Mesenchymal stem cell (in vitro differentiated cells and primary cell): ENCODE measurements around the gene GPR141.

ENCODE experiments used
- DNase-seq: peaks from one replicate; pipeline ENCODE4 v3.0.0-alpha.2; 2013
- H2AFZ ChIP-seq: one replicate; pipeline ENCODE4 v1.6.1; 2013; ENCODE audit warnings: low read depth, mild to moderate bottlenecking, control low read depth, inconsistent platforms, low read length, moderate library complexity
- H2AK5ac ChIP-seq: 2 replicates; pipeline ENCODE4 v1.6.1; 2013; ENCODE audit warnings: low read length, moderate library complexity, mild to moderate bottlenecking, inconsistent platforms; ENCODE audit not compliant: severe bottlenecking
- H2BK120ac ChIP-seq: one replicate; pipeline ENCODE4 v1.6.1; 2013; ENCODE audit warnings: low read depth, mild to moderate bottlenecking, inconsistent platforms, low read length, moderate library complexity
- H2BK12ac ChIP-seq, 2 experiments: one replicate each; pipeline ENCODE4 v1.6.1; 2013; ENCODE audit warnings: inconsistent platforms in 2 of 2, low read length in 2 of 2, mild to moderate bottlenecking in 2 of 2, moderate library complexity in 2 of 2, control low read depth in 1 of 2
- H2BK15ac ChIP-seq: one replicate; pipeline ENCODE4 v1.6.1; 2013; ENCODE audit warnings: mild to moderate bottlenecking, low read depth, inconsistent platforms; ENCODE audit not compliant: poor library complexity, severe bottlenecking
- H2BK5ac ChIP-seq: 2 replicates; pipeline ENCODE4 v1.6.1; 2013; ENCODE audit warnings: low read depth, mild to moderate bottlenecking, low read length, control low read depth, inconsistent platforms; ENCODE audit not compliant: poor library complexity, severe bottlenecking
- H3K14ac ChIP-seq, 2 experiments: one replicate each; pipeline ENCODE4 v1.6.1; 2013; ENCODE audit warnings: inconsistent platforms in 2 of 2, low read length in 2 of 2, control low read depth in 1 of 2, mild to moderate bottlenecking in 1 of 2, moderate library complexity in 1 of 2
- H3K18ac ChIP-seq, 2 experiments: one replicate each; pipeline ENCODE4 v1.6.1; 2013; ENCODE audit warnings: inconsistent platforms in 2 of 2, low read length in 2 of 2, control low read depth in 1 of 2, low read depth in 1 of 2, mild to moderate bottlenecking in 1 of 2
- H3K23ac ChIP-seq, 2 experiments: one replicate each; pipeline ENCODE4 v1.6.1; 2013; ENCODE audit warnings: inconsistent platforms in 2 of 2, low read length in 2 of 2, mild to moderate bottlenecking in 2 of 2, moderate library complexity in 2 of 2, control low read depth in 1 of 2
- H3K27ac ChIP-seq: 2 replicates; pipeline ENCODE4 v1.5.1; 2013; ENCODE audit warnings: mild to moderate bottlenecking, moderate library complexity, low read length, control low read depth, inconsistent platforms; ENCODE audit not compliant: poor library complexity, severe bottlenecking
- H3K27me3 ChIP-seq, 2 experiments: 2 replicates each; pipeline versions ENCODE4 v1.6.1 to v1.7.0; 2013; ENCODE audit warnings: low read length in 2 of 2, mild to moderate bottlenecking in 2 of 2, moderate library complexity in 2 of 2, control low read depth in 1 of 2, inconsistent platforms in 1 of 2; ENCODE audit not compliant: control insufficient read depth in 1 of 2, insufficient read depth in 1 of 2
- H3K36me3 ChIP-seq, 2 experiments: 2 replicates each; pipeline versions ENCODE4 v1.6.1 to v1.7.0; 2013; ENCODE audit warnings: low read length in 2 of 2, control low read depth in 1 of 2, inconsistent platforms in 1 of 2, low read depth in 1 of 2, mild to moderate bottlenecking in 1 of 2; ENCODE audit not compliant: insufficient read depth in 2 of 2, control insufficient read depth in 1 of 2
- H3K4ac ChIP-seq, 2 experiments: one replicate each; pipeline ENCODE4 v1.6.1; 2013; ENCODE audit warnings: inconsistent platforms in 2 of 2, low read length in 2 of 2, mild to moderate bottlenecking in 2 of 2, moderate library complexity in 2 of 2, control low read depth in 1 of 2, low read depth in 1 of 2
- H3K4me1 ChIP-seq: 2 replicates; pipeline ENCODE4 v1.6.1; 2013; ENCODE audit warnings: low read depth, low read length, control low read depth; ENCODE audit not compliant: control insufficient read depth, insufficient read depth
- H3K4me2 ChIP-seq: 2 replicates; pipeline ENCODE4 v1.6.1; 2013; ENCODE audit warnings: low read length, mild to moderate bottlenecking, inconsistent platforms; ENCODE audit not compliant: poor library complexity, severe bottlenecking
- H3K4me3 ChIP-seq, 2 experiments: 2 replicates each; pipeline versions ENCODE4 v1.5.1 to v1.7.0; 2013; ENCODE audit warnings: low read length in 2 of 2, mild to moderate bottlenecking in 2 of 2, control low read depth in 1 of 2, low read depth in 1 of 2; ENCODE audit not compliant: insufficient read depth in 1 of 2
- H3K79me1 ChIP-seq: replicated peaks from 2 replicates; pipeline ENCODE4 v1.6.1; 2013; ENCODE audit warnings: mild to moderate bottlenecking, control low read depth, low read length, inconsistent platforms; ENCODE audit not compliant: poor library complexity, severe bottlenecking
- H3K9ac ChIP-seq: 2 replicates; pipeline ENCODE4 v1.7.0; 2013; ENCODE audit warnings: mild to moderate bottlenecking, low read length, moderate library complexity
- H3K9me3 ChIP-seq: 2 replicates; pipeline ENCODE4 v1.7.0; 2013; ENCODE audit warnings: mild to moderate bottlenecking, low read length; ENCODE audit not compliant: control insufficient read depth
- H4K8ac ChIP-seq: one replicate; pipeline ENCODE4 v1.6.1; 2013; ENCODE audit warnings: inconsistent platforms, mild to moderate bottlenecking, low read length, moderate library complexity
- H4K91ac ChIP-seq: one replicate; pipeline ENCODE4 v1.6.1; 2013; ENCODE audit warnings: mild to moderate bottlenecking, low read length, inconsistent platforms
- WGBS: methylation state at CpG from one replicate; pipeline ENCODE4 v1.1.7; 2013; ENCODE audit warnings: mixed read lengths; 5-methylcytosine and 5-hydroxymethylcytosine counted together

The GPR141 gene

GRCh38 chr7:37705976-37706375, 22.4 kb downstream of the GPR141 start:
- Histone ChIP-seq H2BK15ac (no peak overlapping the region), H3K27ac (no peak overlapping the region), H3K4ac (no peak overlapping the region), H3K14ac (no peak overlapping the region), H4K91ac (no peak overlapping the region), H2AFZ (no peak overlapping the region), H3K79me1 (no peaks in the 10 kb centered on the region), H3K23ac (no peak overlapping the region), H3K9ac (no peak overlapping the region), H3K4me3 (no peak overlapping the region), H2BK12ac (no peak overlapping the region), H4K8ac (no peak overlapping the region), H2AK5ac (no peak overlapping the region), H2BK120ac (no peak overlapping the region), H3K4me2 (no peak overlapping the region), H3K9me3 (no peaks in the 10 kb centered on the region), H3K36me3 (no peaks in the 10 kb centered on the region), H3K4me1 (no peaks in the 10 kb centered on the region), H3K27me3 (no peaks in the 10 kb centered on the region), H3K18ac (no peak overlapping the region), H2BK5ac (no peak overlapping the region)
- DNase-seq: no peak
- WGBS: 68% methylated on average over 6 of the region's 6 CpGs

GRCh38 chr7:37706804-37707203, 23.2 kb downstream of the GPR141 start:
- Histone ChIP-seq H3K4me2 (no peak overlapping the region), H3K9me3 (no peaks in the 10 kb centered on the region), H2BK120ac (no peak overlapping the region), H3K9ac (no peak overlapping the region), H2AFZ (no peak overlapping the region), H3K4me3 (no peak overlapping the region), H3K14ac (no peak overlapping the region), H3K18ac (no peak overlapping the region), H2BK5ac (no peak overlapping the region), H3K23ac (no peak overlapping the region), H3K36me3 (no peaks in the 10 kb centered on the region), H3K27me3 (no peaks in the 10 kb centered on the region), H3K27ac (no peak overlapping the region), H4K8ac (no peak overlapping the region), H2BK15ac (no peak overlapping the region), H3K4me1 (no peaks in the 10 kb centered on the region), H3K4ac (no peak overlapping the region), H3K79me1 (no peaks in the 10 kb centered on the region), H2BK12ac (no peak overlapping the region), H2AK5ac (no peak overlapping the region), H4K91ac (no peak overlapping the region)
- WGBS: 53% methylated on average over 3 of the region's 5 CpGs
- no peak for DNase-seq

DNA sequence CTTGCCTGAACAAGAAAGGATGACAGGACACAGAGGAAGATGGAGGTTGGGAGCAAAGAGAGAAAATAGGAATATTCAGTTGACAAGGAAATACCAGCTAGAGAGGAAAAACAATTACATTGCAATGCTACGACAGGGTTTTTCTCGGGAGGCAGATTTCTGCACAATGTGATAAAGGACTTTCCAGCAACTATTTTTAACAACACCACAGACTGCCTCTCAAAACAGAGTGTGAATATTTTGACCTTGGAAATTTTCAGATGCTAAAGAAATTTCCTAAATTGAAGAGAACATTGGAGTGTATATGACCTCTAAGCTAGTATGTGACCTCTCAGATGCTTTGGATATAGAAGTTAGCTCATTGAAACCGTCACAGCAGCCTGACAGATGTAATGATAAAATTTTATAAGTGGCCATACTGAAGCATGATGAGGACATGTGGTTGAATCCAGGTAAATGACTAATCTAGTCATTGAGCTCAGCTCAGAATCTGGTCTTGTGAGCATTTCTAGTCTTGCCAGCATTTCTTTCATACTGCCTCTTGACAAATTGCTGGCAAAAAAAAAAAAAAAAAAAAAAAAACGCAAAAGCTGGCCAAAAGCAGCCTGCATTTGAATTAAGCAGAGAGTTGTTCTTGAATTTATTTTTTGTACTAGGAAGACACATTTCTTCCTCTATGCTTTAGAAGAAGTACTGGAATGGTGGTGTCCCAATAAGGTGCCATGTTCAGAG, 24.4 kb downstream of the GPR141 start:
- H3K18ac ChIP-seq: no peak overlapping the region
- H3K9ac ChIP-seq: no peak overlapping the region
- no peak overlapping the region for H2BK120ac ChIP-seq
- H3K27me3 ChIP-seq: no peaks in the 10 kb centered on the region
- no peak overlapping the region for H3K4me2 ChIP-seq
- H3K4ac ChIP-seq: no peak overlapping the region
- no peaks in the 10 kb centered on the region for H3K36me3 ChIP-seq
- no peak overlapping the region for H3K14ac ChIP-seq
- no peak overlapping the region for H2BK15ac ChIP-seq
- no peak overlapping the region for H2BK5ac ChIP-seq
- H3K23ac ChIP-seq: no peak overlapping the region
- H3K4me1 ChIP-seq: no peaks in the 10 kb centered on the region
- no peak overlapping the region for H4K91ac ChIP-seq
- H3K27ac ChIP-seq: no peak overlapping the region
- H2AK5ac ChIP-seq: no peak overlapping the region
- 44% methylated on average over 1 of the region's 4 CpGs for WGBS
- H3K4me3 ChIP-seq: no peak overlapping the region
- H2BK12ac ChIP-seq: no peak overlapping the region
- H2AFZ ChIP-seq: no peak overlapping the region
- DNase-seq: no peak
- H3K79me1 ChIP-seq: no peaks in the 10 kb centered on the region
- H3K9me3 ChIP-seq: no peaks in the 10 kb centered on the region
- no peak overlapping the region for H4K8ac ChIP-seq

GRCh38 chr7:37709631-37710509, 26.3 kb downstream of the GPR141 start:
- no peaks in the 10 kb centered on the region for H3K4me1 ChIP-seq
- H4K91ac ChIP-seq: no peak overlapping the region
- 82% methylated on average over 4 of the region's 5 CpGs for WGBS
- H3K4ac ChIP-seq: no peak overlapping the region
- no peaks in the 10 kb centered on the region for H3K79me1 ChIP-seq
- H3K18ac ChIP-seq: no peak overlapping the region
- no peaks in the 10 kb centered on the region for H3K36me3 ChIP-seq
- no peak overlapping the region for H2BK5ac ChIP-seq
- no peak overlapping the region for H3K9ac ChIP-seq
- H3K4me2 ChIP-seq: no peak overlapping the region
- no peak overlapping the region for H4K8ac ChIP-seq
- no peak overlapping the region for H2BK15ac ChIP-seq
- no peak overlapping the region for H3K4me3 ChIP-seq
- H3K14ac ChIP-seq: no peak overlapping the region
- H3K23ac ChIP-seq: no peak overlapping the region
- H2BK120ac ChIP-seq: no peak overlapping the region
- H3K27ac ChIP-seq: no peak overlapping the region
- DNase-seq: no peak
- H3K9me3 ChIP-seq: no peaks in the 10 kb centered on the region
- no peak overlapping the region for H2AK5ac ChIP-seq
- no peak overlapping the region for H2BK12ac ChIP-seq
- no peaks in the 10 kb centered on the region for H3K27me3 ChIP-seq
- H2AFZ ChIP-seq: no peak overlapping the region
